Prostate gland (tissue), 2 donors: ENCODE data around the gene PDS5A.

ENCODE experiments used
- CTCF ChIP-seq, 4 experiments: fragments of 200-600 bp in 2 of 4; fragments of 450-650 bp in 2 of 4; sonication (generic) in 2 of 4; IDR thresholded peaks; 1 replicate in 3 of 4; 2 replicates in 1 of 4; pipeline ENCODE4 v1.5.1; 2016 to 2019; ENCODE audit warnings: antibody characterized with exemption in 4 of 4, mild to moderate bottlenecking in 2 of 4, moderate library complexity in 2 of 4
- POLR2A ChIP-seq: fragments of 450-650 bp; IDR thresholded peaks from one replicate; pipeline ENCODE4 v1.6.1; 2016; ENCODE audit warnings: antibody characterized with exemption, mild to moderate bottlenecking
- POLR2AphosphoS5 ChIP-seq: sonication (generic); formaldehyde crosslinking; IDR thresholded peaks from one replicate; pipeline ENCODE4 v1.6.1; 2017; ENCODE audit warnings: antibody characterized with exemption

GRCh38 chr4:39825090-39825489, 152.6 kb downstream of the PDS5A start:
- TF ChIP-seq CTCF (IDR thresholded peaks at IDR 0.05) (no peak), POLR2AphosphoS5 (no peak), POLR2A (no peak)
